Measurements from ENCODE around the gene BCAS3.

DNA sequence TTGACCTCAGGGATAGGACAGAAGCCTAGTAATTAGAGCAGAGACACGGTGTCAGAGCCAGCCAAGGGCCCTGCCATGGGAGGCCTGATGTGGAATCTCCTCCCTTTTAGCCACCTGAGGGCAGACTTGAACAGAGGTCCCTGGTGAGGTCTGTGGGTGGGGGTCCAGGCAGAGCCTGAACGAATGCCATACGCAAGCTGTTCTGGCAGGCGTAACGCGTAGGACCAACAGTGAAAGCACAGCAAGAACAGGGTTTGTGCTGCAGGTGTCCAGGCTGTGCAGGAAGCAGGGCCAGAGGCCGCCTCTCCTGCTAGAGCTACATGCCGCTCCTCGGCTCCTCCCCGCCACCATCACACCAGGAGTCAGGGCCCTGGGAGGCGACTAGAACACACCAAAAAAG lies 640.1 kb downstream of the BCAS3 start:
- no peak for TF ChIP-seq POLR2A (IDR thresholded peaks at IDR 0.05)
- TF ChIP-seq, protein P1, sequence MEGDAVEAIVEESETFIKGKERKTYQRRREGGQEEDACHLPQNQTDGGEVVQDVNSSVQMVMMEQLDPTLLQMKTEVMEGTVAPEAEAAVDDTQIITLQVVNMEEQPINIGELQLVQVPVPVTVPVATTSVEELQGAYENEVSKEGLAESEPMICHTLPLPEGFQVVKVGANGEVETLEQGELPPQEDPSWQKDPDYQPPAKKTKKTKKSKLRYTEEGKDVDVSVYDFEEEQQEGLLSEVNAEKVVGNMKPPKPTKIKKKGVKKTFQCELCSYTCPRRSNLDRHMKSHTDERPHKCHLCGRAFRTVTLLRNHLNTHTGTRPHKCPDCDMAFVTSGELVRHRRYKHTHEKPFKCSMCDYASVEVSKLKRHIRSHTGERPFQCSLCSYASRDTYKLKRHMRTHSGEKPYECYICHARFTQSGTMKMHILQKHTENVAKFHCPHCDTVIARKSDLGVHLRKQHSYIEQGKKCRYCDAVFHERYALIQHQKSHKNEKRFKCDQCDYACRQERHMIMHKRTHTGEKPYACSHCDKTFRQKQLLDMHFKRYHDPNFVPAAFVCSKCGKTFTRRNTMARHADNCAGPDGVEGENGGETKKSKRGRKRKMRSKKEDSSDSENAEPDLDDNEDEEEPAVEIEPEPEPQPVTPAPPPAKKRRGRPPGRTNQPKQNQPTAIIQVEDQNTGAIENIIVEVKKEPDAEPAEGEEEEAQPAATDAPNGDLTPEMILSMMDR (IDR thresholded peaks at IDR 0.05) = no peak

Data from lower leg skin (tissue), 3 donors.